Gastrocnemius medialis (tissue), 4 donors: ENCODE results near the gene SMC4.

Experiments used
- POLR2A ChIP-seq, 2 donors: fragments of 450-650 bp; IDR thresholded peaks; one replicate each; pipeline ENCODE4 v1.6.1; 2017; ENCODE audit warnings: antibody characterized with exemption in 2 of 2, mild to moderate bottlenecking in 2 of 2, moderate library complexity in 2 of 2
- TF ChIP-seq, protein P1 (sequence below), 5 experiments: fragments of 450-650 bp in 3 of 5; fragments of 200-600 bp in 2 of 5; sonication (generic) in 2 of 5; IDR thresholded peaks in 4 of 5; conservative IDR thresholded peaks in 1 of 5; 1 replicate in 4 of 5; 2 replicates in 1 of 5; pipeline ENCODE4 v1.5.1; 2016 to 2019; ENCODE audit warnings: antibody characterized with exemption in 5 of 5, mild to moderate bottlenecking in 3 of 5, moderate library complexity in 3 of 5

DNA sequence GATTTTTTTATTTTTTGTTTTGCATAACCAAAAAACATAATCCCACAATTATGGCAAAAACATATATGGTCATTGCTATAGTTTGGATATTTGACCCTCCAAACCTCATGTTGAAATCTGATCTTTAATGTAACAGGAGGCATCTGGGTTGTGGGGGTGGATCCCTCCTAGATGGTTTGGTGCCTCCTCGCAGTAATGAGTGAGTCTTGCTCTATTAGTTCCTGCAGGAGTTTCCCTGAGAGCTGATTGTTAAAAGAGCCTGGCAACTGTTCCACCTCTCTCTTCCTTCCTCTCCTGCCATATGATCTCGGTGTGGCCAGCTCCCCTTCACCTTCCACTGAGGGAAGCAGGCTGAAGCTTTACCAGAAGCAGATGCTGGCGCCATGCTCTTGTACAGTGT, 83.3 kb downstream of the SMC4 start:
- TF ChIP-seq, protein P1, sequence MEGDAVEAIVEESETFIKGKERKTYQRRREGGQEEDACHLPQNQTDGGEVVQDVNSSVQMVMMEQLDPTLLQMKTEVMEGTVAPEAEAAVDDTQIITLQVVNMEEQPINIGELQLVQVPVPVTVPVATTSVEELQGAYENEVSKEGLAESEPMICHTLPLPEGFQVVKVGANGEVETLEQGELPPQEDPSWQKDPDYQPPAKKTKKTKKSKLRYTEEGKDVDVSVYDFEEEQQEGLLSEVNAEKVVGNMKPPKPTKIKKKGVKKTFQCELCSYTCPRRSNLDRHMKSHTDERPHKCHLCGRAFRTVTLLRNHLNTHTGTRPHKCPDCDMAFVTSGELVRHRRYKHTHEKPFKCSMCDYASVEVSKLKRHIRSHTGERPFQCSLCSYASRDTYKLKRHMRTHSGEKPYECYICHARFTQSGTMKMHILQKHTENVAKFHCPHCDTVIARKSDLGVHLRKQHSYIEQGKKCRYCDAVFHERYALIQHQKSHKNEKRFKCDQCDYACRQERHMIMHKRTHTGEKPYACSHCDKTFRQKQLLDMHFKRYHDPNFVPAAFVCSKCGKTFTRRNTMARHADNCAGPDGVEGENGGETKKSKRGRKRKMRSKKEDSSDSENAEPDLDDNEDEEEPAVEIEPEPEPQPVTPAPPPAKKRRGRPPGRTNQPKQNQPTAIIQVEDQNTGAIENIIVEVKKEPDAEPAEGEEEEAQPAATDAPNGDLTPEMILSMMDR (IDR thresholded peaks at IDR 0.05 in 4 of 5, conservative IDR thresholded peaks at IDR 0.05 in 1 of 5): no peak
- TF ChIP-seq POLR2A (IDR thresholded peaks at IDR 0.05): no peak
